ENCODE measurements around the gene GPLD1. TPM values are rescaled to one million over a fixed set of nuclear protein-coding genes. Genes with fewer than 3 reads are reported as not detected.
A peak's percentile ranks its signal among the peaks of the same experiment; 100 is the strongest.

The GPLD1 gene
- polyA plus RNA-seq, 1 donor: 2.5 TPM

- DNase-seq (ENCODE audit: low read depth): no peak
Observed at GRCh38 chr6:24455061-24455460, 34.3 kb downstream of the GPLD1 start.

- DNase-seq (ENCODE audit: low read depth): no peak
Observed at GRCh38 chr6:24454452-24454851, 34.9 kb downstream of the GPLD1 start.

GRCh38 chr6:24453921-24454320, 35.5 kb downstream of the GPLD1 start:
- DNase-seq (ENCODE audit: low read depth): no peak

- DNase-seq (ENCODE audit: low read depth): no peak
Observed at GRCh38 chr6:24451581-24452388, 37.6 kb downstream of the GPLD1 start.

- DNase-seq (ENCODE audit: low read depth): no peak
Observed at GRCh38 chr6:24448828-24449525, 40.4 kb downstream of the GPLD1 start.

GRCh38 chr6:24448396-24448795, 41.0 kb downstream of the GPLD1 start:
- DNase-seq (ENCODE audit: low read depth): no peak

- DNase-seq (ENCODE audit: low read depth): no peak
Observed at GRCh38 chr6:24446670-24447069, 42.7 kb downstream of the GPLD1 start.

GRCh38 chr6:24445704-24446103, 43.7 kb downstream of the GPLD1 start:
- no peak for DNase-seq (ENCODE audit: low read depth)

- no peak for DNase-seq (ENCODE audit: low read depth)
Observed at GRCh38 chr6:24444588-24444987, 44.8 kb downstream of the GPLD1 start.

GRCh38 chr6:24441599-24441904, 47.8 kb downstream of the GPLD1 start:
- DNase-seq (ENCODE audit: low read depth): no peak

- DNase-seq (ENCODE audit: low read depth): no peak
Observed at GRCh38 chr6:24440897-24441598, 48.3 kb downstream of the GPLD1 start.

- no peak for DNase-seq (ENCODE audit: low read depth)
Observed at GRCh38 chr6:24439858-24440539, 49.4 kb downstream of the GPLD1 start.

- no peak for DNase-seq (ENCODE audit: low read depth)
Observed at GRCh38 chr6:24436979-24437378, 52.4 kb downstream of the GPLD1 start.

GRCh38 chr6:24432611-24433010, 56.8 kb downstream of the GPLD1 start:
- no peak for DNase-seq (ENCODE audit: low read depth)

- peak; percentile 8 for DNase-seq (ENCODE audit: low read depth)
Observed at GRCh38 chr6:24431045-24431451, 58.3 kb downstream of the GPLD1 start.

- DNase-seq (ENCODE audit: low read depth): no peak
Observed at GRCh38 chr6:24430086-24430485, 59.3 kb downstream of the GPLD1 start.

- no peak for DNase-seq (ENCODE audit: low read depth)
Observed at GRCh38 chr6:24429146-24429545, 60.2 kb downstream of the GPLD1 start.

GRCh38 chr6:24428615-24429014, 60.8 kb downstream of the GPLD1 start:
- DNase-seq (ENCODE audit: low read depth): no peak

GRCh38 chr6:24426729-24427446, 62.5 kb downstream of the GPLD1 start:
- no peak for DNase-seq (ENCODE audit: low read depth)

GRCh38 chr6:24425091-24425490, 64.3 kb downstream of the GPLD1 start:
- DNase-seq (ENCODE audit: low read depth): no peak

GRCh38 chr6:24419526-24419925, 69.9 kb downstream of the GPLD1 start:
- no peak for DNase-seq (ENCODE audit: low read depth)

- no peak for DNase-seq (ENCODE audit: low read depth)
Observed at GRCh38 chr6:24415753-24416152, 73.6 kb downstream of the GPLD1 start.

All from forelimb muscle (tissue), 1 donor.